A375 (cell line): ENCODE data around the gene DBT. TPM values are rescaled to one million over a fixed set of nuclear protein-coding genes. Genes with fewer than 3 reads are reported as not detected.

Source experiments
- small RNA-seq: library from RNA; depleted of rRNA; stranded (forward); fragments of <200 nt; gene quantifications from one replicate; pipeline ENCODE3, GENCODE V24; 2014
- total RNA-seq: library from RNA; depleted of rRNA; stranded (reverse); fragments of >200 nt; shearing (Covaris generic); gene quantifications from 2 replicates; pipeline ENCODE4 v1.2.3, GENCODE V29; 2014; rRNA removed

Gene DBT
- 2.7 and 3.8 TPM in 2 replicates for total RNA-seq

DNA sequence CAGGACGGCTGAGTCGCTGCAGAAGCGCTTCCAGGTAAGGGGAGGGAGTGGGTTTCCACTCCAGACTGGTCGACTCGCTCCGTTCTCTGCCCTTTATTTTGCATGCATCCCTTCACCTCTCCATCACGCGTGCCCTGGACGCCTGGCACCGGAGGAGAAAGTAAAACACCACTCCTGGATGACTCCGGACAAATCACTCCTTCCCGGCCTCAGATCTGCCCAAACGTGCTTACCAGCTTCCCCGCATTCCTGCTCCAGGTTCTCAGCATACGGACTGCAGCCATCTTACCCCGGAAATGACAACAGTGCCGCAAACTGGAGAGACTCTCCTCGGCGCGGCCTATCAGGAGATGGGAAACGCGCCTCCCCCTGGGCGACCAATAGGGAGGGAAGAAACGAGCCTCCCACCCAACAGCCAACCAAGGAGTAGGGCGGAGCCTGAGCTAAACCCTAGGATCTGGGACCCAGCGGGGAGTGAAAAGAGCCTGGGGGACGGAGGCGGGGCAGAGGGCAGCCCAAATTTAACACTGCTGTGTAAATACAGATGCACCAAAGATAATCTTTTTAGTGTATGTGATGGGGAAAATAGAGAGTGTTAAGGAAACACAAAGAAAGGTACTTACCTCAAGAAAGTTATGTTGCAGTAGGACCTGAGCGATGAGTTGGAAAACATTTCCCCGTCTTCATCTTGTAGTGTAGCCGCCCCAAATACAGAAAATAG, at the start of gene DBT:
DBT (minus strand) TSS at position 298 of the 721 bp plus-strand sequence; CDS start at position 284, 14 bp downstream.

DNA sequence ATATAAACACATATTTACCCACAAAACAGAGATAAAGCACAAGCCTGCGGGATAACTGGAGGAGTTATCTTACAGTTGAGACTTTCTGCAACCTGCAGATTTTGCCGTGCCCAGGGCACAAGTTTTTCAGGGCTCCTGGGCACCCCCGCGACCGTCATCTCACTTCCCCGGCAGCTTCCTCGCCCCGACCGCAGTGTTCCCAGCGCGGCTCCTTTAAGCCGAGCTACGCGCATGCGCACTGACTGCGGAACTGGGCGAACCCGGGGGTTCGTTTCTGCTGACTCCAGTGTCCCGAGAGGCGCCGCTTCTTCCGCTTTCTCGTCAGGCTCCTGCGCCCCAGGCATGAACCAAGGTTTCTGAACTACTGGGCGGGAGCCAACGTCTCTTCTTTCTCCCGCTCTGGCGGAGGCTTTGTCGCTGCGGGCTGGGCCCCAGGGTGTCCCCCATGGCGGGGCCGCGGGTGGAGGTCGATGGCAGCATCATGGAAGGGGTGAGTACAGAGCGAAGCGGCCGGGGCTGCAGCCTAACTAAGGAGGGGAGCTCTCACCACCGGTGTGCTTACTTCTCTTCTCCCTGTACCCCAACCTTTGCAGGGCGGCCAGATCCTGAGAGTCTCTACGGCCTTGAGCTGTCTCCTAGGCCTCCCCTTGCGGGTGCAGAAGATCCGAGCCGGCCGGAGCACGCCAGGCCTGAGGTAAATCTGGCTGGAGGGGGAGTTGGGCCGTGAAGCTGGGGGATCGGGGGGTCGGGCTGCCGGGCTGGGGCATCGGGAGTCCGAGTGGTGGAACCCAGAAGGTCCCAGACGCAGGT, 16.5 kb upstream of the DBT start, which contains the start of gene RTCA:
RTCA (plus strand) TSS at position 286 of the 810 bp plus-strand sequence; CDS start at position 446, 160 bp downstream.

DNA sequence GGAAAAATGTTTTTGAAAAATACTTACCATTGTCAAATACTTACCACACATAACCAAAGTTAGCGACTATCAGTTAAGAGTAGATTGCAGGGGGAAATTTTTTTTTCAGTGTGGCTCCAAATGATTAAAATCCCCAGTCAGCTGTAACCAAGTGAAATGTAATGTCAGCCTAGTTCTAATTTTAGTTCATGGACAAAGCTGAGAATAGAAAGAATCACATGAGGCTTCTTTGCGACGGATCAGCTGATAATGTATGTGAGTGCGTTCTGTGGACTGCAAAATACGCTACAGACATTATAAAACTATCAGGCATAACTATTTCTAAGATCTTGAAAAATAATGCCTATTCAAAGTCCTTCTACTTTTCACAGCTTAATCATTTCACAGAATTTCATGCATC, 71.5 kb downstream of the DBT start, which contains the start of gene LRRC39:
LRRC39 (minus strand) TSS at position 166 of the 400 bp plus-strand sequence. CDS start 9,740 bp downstream, outside the sequence.

Small RNA genes within 50 kb of the gene (small RNA-seq; reads per million reads assigned to genes)
- gene AL445928.1 (not detected), gene MIR553 (not detected), gene RPL23AP90 (not detected)

Other genes starting within 250 kb of the DBT start
- gene SASS6, start 116.9 kb downstream of the DBT start, total RNA-seq: 10.3 and 10.5 TPM in 2 replicates
- gene TRMT13, start 116.7 kb downstream of the DBT start, total RNA-seq: 29.0 and 40.2 TPM in 2 replicates
- 0.87 and 1.8 TPM in 2 replicates for gene LRRC39, start 71.6 kb downstream of the DBT start, total RNA-seq
- 49.7 and 54.3 TPM in 2 replicates for gene RTCA, start 16.4 kb upstream of the DBT start, total RNA-seq
- gene CDC14A, start 102.7 kb upstream of the DBT start, total RNA-seq: 6.3 and 6.6 TPM in 2 replicates